ENCODE results near the gene ADI1. TPM values are rescaled to one million over a fixed set of nuclear protein-coding genes. Genes with fewer than 3 reads are reported as not detected.
A peak's percentile ranks its signal among the peaks of the same experiment; 100 is the strongest.

Gene ADI1
- total RNA-seq, result 12.9 TPM

GRCh38 chr2:3519255-3520205 lies at the start of gene ADI1:
Gene ADI1 (minus strand): TSS chr2:3519531. CDS start chr2:3519487, 44 bp downstream.
- peak in 2 of 3 donors; percentile 64 to 79 for DNase-seq (ENCODE audit: low read depth in 2 of 3, low spot score in 2 of 3)

DNA sequence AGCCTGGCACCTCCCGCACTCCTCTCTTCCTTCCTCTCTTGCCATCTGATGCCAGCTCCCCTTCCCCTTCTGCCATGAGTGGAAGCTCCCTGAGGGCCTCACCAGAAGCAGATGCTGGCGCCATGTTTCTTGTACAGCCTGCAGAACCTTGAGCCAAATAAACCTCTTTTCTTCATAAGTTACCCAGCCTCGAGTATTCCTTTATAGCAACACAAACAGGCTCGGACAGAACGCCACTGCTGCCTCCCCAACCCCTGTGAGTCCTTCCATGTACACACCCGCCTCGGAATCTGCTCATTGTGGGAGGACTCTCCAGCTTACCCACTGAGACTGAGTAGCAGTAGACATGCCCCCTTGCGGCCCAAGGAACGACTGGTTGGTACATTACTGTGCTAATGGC lies 47.5 kb upstream of the ADI1 start:
- no peak for DNase-seq (ENCODE audit: low read depth in 2 of 3, low spot score in 2 of 3)

- no peak for DNase-seq (ENCODE audit: low read depth in 2 of 3, low spot score in 2 of 3)
Observed at GRCh38 chr2:3565117-3565516, 45.8 kb upstream of the ADI1 start.

GRCh38 chr2:3563521-3563976 lies 44.2 kb upstream of the ADI1 start:
- no peak for DNase-seq (ENCODE audit: low read depth in 2 of 3, low spot score in 2 of 3)

DNA sequence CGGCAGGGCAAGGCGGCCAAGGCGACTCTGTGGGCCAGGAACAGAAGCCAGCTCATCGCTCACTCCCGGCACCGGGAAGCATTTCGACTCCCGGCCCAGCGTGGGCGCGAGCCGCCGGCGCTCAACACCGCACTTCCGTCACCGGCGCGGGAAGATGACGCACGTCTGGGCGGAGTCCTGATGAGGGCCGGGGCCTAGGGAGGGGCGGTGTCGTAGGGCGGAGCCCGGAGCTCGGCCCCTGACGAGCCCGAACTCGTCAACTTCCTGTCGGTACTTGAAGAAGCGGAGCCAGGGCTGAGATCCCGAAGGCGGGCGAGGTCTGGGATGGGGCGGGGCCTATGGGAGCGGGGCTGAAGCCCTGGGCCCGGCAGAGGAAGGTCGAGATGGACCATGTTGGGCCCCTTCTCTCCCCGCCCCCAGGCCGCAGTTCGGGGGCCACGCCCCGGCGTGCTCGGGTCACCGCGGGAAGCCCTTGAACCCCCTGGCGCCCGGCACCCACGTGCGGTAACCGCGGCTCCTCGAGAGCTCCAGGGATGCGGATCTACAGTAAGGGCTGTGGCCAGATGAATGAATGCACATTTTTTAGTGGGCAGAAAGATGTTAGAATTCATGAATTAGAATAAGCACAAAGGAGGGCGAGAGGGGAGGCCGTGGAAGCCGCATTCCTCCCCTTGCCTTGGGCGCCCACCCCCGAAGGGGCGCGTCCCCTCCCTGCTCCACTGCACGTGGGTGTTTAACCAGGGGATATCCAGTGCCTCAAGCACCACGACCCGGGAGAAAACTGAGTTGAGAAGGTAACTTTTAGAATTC lies 39.1 kb upstream of the ADI1 start, which contains the start of gene RNASEH1:
RNASEH1 (minus strand) TSS at position 129 of the 810 bp plus-strand sequence; CDS start at position 56, 73 bp downstream.
- DNase-seq (ENCODE audit: low read depth in 2 of 3, low spot score in 2 of 3), result peak; percentile 97 to 98 (median 98)

- peak in 1 of 3 donors; percentile 32 for DNase-seq (ENCODE audit: low read depth in 2 of 3, low spot score in 2 of 3)
Observed at GRCh38 chr2:3557639-3558204, 38.4 kb upstream of the ADI1 start.

- DNase-seq (ENCODE audit: low read depth in 2 of 3, low spot score in 2 of 3), result no peak
Observed at GRCh38 chr2:3553946-3554345, 34.6 kb upstream of the ADI1 start.

- no peak for DNase-seq (ENCODE audit: low read depth in 2 of 3, low spot score in 2 of 3)
Observed at GRCh38 chr2:3547915-3548314, 28.6 kb upstream of the ADI1 start.

DNA sequence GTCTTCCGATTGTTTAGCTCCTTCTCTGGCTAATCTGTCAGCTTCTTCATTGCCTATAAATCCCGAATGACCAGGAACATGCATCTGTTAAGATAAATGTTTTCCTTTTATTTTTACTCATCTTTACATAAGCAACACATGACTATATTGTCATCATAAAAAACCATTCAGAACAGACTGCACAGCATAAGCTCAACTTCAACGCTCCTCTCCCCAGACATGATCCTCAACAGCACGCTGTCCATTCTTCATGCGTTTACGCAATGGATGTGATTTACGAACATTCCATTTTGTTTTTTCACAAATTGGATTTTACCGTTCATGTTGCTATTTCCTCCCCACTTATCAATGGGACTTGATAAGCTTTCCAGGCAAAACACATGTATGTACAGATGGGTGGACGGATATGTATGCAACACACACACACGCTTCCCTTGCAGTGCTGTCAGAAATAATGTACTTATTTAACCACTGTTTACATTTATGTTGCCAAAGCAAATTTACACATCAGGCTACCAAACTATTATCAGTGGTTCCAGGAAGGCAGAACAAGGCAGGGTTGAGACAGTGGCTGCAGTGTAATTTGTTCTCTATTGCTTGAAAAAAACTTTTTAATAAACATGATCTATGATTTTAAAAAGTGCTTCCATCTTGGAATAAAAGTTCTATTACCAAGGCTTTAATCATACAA lies 26.6 kb upstream of the ADI1 start:
- DNase-seq (ENCODE audit: low read depth in 2 of 3, low spot score in 2 of 3), result no peak

- DNase-seq (ENCODE audit: low read depth in 2 of 3, low spot score in 2 of 3), result no peak
Observed at GRCh38 chr2:3543023-3543683, 23.8 kb upstream of the ADI1 start.

DNA sequence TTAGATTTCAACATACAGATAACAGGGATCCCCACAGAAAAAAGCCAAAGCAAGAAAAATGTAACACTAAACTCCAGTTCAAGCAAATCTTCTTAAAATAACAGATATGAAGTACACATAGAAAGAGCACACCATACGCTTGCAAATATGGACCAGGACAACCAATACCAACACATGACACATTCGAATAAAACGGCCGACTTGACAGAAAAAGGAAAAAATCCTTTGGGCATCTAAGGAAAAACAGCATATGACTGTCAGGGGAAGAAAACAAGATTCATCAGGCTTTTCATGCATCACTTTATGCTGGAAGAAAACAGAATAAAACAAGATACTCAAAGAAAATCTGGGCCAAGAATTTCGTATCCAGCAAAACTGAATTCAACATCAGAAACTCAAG lies 22.8 kb upstream of the ADI1 start:
- no peak for DNase-seq (ENCODE audit: low read depth in 2 of 3, low spot score in 2 of 3)

DNA sequence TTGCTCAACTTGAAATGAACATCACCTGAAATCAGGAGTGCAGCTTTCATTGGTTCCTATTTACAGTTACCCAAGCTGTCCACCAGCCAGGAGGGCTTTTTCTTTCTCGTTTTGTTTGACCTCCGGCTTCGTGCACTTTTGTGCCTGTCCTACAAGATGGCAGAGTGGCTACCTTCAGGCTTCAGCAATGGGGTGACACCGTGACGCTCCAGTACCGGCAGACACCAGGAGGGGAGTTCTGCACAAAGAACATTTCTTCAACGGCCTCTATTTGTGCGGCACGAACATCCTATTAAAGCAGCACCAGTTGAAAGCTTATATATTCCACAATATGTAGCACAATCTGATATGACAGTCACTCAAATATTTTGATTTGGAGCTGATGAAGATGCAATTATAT lies 20.5 kb upstream of the ADI1 start:
- no peak for DNase-seq (ENCODE audit: low read depth in 2 of 3, low spot score in 2 of 3)

DNA sequence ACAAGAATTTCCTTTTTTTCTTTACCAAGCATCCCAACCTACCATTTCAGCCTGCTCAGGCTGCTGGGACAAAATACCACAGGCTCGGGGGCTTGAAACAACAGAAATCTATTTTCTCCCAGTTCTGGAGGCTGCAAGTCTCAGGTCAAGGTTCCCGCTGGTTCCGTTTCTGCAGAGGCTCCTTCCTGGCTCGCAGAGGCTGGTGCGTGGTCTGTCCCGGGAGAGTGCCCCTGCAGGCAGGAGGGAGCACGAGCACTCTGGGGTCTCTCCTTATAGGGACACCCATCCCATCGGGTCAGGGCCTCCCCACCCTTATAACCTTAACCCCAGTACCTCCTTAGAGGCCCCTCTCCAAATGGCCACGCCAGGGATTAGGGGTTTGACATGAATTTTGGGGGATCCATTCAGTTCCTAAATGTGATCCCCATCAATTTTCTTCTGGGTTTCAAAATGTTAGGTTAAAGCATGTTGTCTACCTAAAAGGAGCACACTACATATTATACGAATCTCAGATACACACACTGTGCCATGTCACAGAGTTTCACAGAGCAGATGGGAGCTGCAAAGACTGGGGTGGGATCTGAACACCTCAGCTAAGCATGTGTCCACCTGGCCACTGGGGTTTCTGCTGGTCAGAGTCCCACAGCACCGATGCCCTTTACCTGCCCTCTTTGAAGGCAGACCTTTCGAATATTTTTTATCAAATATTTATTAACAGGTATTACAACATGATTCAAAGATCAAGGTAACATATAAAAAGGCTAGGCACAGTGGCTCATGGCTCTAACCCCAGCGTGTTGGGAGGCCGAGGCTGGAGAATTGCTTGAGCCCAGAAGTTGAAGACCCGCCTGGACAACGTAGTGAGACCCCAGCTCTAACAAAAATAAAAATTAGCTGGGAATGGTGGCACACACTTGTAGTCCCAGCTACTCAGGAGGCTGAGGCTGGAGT lies 17.6 kb upstream of the ADI1 start:
- peak in 2 of 3 donors; percentile 36 to 40 for DNase-seq (ENCODE audit: low read depth in 2 of 3, low spot score in 2 of 3)

DNA sequence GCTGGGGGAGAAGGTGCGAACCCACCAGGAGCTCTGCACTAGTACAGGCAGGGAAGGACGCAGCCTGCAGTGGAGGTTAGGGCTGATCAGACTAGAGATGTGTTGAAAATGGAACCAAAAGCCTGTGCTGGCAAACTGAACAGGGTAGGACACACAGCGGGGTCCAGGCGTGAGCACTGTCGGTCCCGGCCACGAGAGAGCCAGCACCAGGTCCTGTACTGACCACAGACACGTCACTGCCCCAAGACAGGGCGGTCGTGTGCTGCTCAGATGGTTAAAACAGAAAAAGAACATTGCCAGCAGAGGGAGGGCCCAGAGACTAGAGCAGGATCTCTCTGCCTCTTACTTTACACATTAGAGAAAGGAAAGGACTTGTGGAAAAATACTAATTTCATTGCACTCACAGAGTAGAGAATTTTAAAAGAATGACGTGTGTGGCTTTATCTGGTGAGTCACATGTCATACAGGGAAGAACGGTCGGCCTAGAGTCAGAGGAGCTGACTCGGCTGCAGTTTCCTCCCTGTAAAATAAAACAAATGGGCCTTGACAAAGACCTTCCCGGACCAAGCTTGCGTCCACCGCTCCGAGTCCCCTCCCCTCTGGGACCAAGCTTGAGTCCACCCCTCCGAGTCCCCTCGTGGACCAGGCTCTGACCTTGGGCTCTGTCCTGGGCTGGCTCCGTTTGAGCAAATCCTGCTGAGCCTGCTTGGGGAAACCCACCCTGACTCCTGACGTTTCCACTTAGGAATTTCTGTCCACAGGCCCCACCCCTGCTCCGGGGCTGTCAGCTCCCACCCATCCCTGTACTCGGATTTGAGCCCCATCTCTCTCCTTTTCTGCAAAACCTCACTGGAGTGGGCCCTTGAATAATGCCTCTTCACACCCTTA lies 16.7 kb upstream of the ADI1 start:
- peak in 2 of 3 donors; percentile 12 to 20 for DNase-seq (ENCODE audit: low read depth in 2 of 3, low spot score in 2 of 3)

DNA sequence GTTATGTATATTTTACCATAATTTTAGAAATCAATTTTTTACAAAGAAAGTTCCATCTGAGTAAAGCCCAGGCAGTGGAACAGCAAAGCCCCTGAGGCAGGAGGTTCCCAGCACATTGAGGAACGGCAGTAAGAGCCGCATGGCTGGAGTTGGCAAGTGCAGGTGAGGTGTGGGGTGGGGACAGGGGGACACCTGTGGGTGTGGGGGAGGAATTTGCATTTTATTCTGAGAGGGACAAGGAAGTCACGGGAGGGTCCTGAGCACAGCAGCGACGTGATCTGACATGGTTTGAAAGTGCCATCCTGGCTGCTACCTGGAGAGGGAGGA lies 16.1 kb upstream of the ADI1 start:
- DNase-seq (ENCODE audit: low read depth in 2 of 3, low spot score in 2 of 3), result no peak

DNA sequence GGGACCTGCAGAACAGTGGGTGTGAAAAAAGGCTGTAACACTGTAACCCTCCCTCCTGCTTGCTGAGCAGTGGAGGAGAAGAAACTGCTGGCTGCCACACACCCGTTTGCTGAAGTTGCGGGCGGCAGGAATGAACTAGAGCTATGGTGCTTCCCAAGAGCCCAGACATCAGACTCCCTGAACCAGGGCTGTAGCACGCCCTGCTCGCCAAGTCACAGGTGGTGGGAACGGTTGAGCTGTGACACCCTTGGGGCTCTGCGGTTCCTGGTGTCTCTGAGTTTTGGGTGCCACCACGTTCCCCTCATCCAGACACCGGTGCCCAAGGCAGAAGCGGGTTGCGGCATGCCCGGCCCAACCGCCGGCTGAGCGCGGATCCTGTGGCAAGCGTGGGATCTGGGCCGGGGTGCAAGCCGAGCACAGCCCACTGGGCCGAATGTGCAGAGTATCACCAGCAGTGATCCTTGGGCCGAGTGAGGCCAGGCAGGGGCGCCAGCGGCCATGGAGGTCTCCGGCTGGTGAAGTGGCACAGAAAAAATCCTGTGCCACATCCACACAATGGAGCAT lies 15.0 kb upstream of the ADI1 start:
- no peak for DNase-seq (ENCODE audit: low read depth in 2 of 3, low spot score in 2 of 3)

GRCh38 chr2:3533836-3534235 lies 14.5 kb upstream of the ADI1 start:
- no peak for DNase-seq (ENCODE audit: low read depth in 2 of 3, low spot score in 2 of 3)

DNA sequence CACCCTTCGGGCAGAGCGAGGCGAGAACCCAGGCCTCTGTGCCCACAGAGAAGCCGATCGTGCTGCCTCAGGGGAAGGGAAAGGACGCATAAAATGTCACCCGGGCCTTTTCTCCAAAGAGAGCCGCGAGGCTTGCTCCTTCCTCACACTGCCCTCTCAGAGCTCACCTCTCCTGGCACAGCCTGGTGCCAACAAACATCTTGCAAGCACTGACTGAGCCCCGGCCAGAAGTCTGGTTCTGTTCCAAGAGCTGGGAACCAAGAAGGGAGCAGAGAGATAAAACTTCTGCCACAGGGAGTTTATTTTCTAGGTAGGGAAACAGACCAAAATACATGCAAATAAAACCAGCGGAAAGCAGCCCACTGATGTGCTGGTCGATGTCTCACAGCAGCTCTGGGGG lies 13.6 kb upstream of the ADI1 start:
- DNase-seq (ENCODE audit: low read depth in 2 of 3, low spot score in 2 of 3), result no peak
